Spleen (tissue), 11 donors: ENCODE data around the gene KIF26B. TPM values are rescaled to one million over a fixed set of nuclear protein-coding genes. Genes with fewer than 3 reads are reported as not detected.

Source experiments
- DNase-seq: peaks from one replicate; pipeline ENCODE4 v3.0.0-alpha.2; 2020
- H3K27ac ChIP-seq, 8 donors: fragments of 200-600 bp; sonication (generic) in 7 of 8; 1 replicate in 4 of 8; 2 replicates in 4 of 8; pipeline versions ENCODE4 v1.5.0 to v1.8.0; 2016 to 2021; ENCODE audit warnings: inconsistent platforms in 4 of 8, mild to moderate bottlenecking in 4 of 8, moderate library complexity in 1 of 8
- H3K27me3 ChIP-seq, 7 donors: fragments of 200-600 bp; sonication (generic) in 6 of 7; replicated peaks in 1 of 7; 1 replicate in 4 of 7; 2 replicates in 3 of 7; pipeline versions ENCODE4 v1.5.0 to v1.8.0; 2016 to 2021; ENCODE audit warnings: inconsistent platforms in 3 of 7, mild to moderate bottlenecking in 1 of 7
- H3K36me3 ChIP-seq, 6 donors: fragments of 200-600 bp; sonication (generic) in 5 of 6; 1 replicate in 4 of 6; 2 replicates in 2 of 6; pipeline versions ENCODE4 v1.5.0 to v1.8.0; 2016 to 2021; ENCODE audit warnings: inconsistent platforms in 2 of 6
- H3K4me1 ChIP-seq, 6 donors: fragments of 200-600 bp; sonication (generic) in 5 of 6; 1 replicate in 3 of 6; 2 replicates in 3 of 6; pipeline versions ENCODE4 v1.5.0 to v1.8.0; 2016 to 2021; ENCODE audit warnings: inconsistent platforms in 3 of 6
- H3K4me3 ChIP-seq, 8 donors: fragments of 200-600 bp; sonication (generic) in 7 of 8; 1 replicate in 4 of 8; 2 replicates in 4 of 8; pipeline versions ENCODE4 v1.5.0 to v1.8.0; 2016 to 2021; ENCODE audit warnings: inconsistent platforms in 4 of 8, mild to moderate bottlenecking in 4 of 8, moderate library complexity in 2 of 8
- H3K9me3 ChIP-seq, 8 donors: fragments of 200-600 bp; sonication (generic) in 7 of 8; 1 replicate in 4 of 8; 2 replicates in 4 of 8; pipeline versions ENCODE4 v1.5.0 to v1.8.0; 2016 to 2021; ENCODE audit warnings: inconsistent platforms in 4 of 8
- CTCF ChIP-seq, 11 experiments: fragments of 200-600 bp in 7 of 11; fragments of 450-650 bp in 4 of 11; sonication (generic) in 4 of 11; IDR thresholded peaks in 8 of 11; conservative IDR thresholded peaks in 3 of 11; 1 replicate in 7 of 11; 2 replicates in 4 of 11; pipeline versions ENCODE4 v1.4.0 to v1.8.0; 2016 to 2021; ENCODE audit warnings: antibody characterized with exemption in 11 of 11, inconsistent platforms in 4 of 11, mild to moderate bottlenecking in 1 of 11
- POLR2A ChIP-seq, 3 donors: fragments of 450-650 bp; IDR thresholded peaks; one replicate each; pipeline ENCODE4 v1.5.1; 2017; ENCODE audit warnings: antibody characterized with exemption in 3 of 3, mild to moderate bottlenecking in 1 of 3
- POLR2AphosphoS5 ChIP-seq, 3 donors: sonication (generic); formaldehyde crosslinking; IDR thresholded peaks; one replicate each; pipeline ENCODE4 v1.5.1; 2017; ENCODE audit warnings: antibody characterized with exemption in 3 of 3
- WGBS, 5 donors: extraction: QIAGEN DNeasy Blood & Tissue Kit in 3 of 5; methylation state at CpG; one replicate each; pipeline versions ENCODE4 v1.1.5 to v1.1.7; 2013 to 2018; 5-methylcytosine and 5-hydroxymethylcytosine counted together
- intact Hi-C: fragments of 100-400 bp; cut with DNase I; formaldehyde crosslinking; loops from one replicate; pipeline ENCODE4 v1.15.0; 2023; ENCODE audit warnings: low total_unique reads
- polyA plus RNA-seq, 3 donors: library from polyadenylated mRNA; stranded (reverse); fragments of 200-250 nt; gene quantifications; one replicate each; pipeline ENCODE4 v1.2.1, GENCODE V29; 2013
- total RNA-seq, 7 donors: library from RNA; depleted of rRNA in 3 of 7; stranded (reverse); fragments of >200 nt in 3 of 7; fragmentation: NEBNext Ultra II Directional in 4 of 7; extraction: Animal tissue kit (Norgen Biotek cat#: 25700) in 4 of 7; gene quantifications; one replicate each; pipeline versions ENCODE4 v1.1.0 to v1.2.1, GENCODE V29; 2016 to 2021
- donor health status: healthy with polysubstance abuse.
- donor health status: DM: no; HTN: no; CAD: no; lungs with moderate emphysema.
- donor health status: DM: no; HTN: no; CAD: no.
- donor health status: Bipolar disorder and iron deficiency.
- donor health status: healthy.
- donor health status: DM: no; HTN: no; CAD: no.
- donor health status: DM: yes; HTN: yes; CAD: no.

KIF26B gene
- total and polyA plus RNA-seq, 10 donors = 0.07 to 4.5 (median 0.60) TPM; not detected in 1

DNA sequence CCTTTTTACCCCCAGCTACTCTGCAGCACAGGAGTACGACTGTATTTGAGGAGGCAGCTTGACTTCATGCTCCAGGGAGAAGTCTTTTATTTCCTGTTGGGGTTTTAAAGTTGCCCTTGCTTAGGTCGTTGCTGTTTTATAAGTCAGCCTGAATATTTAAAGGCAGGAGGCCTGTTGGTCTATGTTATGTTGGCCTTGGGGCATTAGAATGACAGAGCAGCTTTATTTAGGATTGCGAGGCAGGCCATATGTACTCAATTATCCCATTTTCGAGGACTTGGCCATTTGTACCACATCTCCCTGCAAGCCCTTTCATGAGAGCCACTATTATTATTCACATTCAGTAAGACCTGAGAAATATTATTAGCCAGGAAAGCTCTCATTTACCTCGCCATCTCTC, 47.0 kb downstream of the KIF26B start:
- Histone ChIP-seq H3K4me1 (no peaks in the 10 kb centered on the region), H3K27ac (no peak overlapping the region), H3K27me3 (peaks cover 0 to 17% (median 0%) of the 10 kb centered on the region in 7 donors), H3K36me3 (no peaks in the 10 kb centered on the region), H3K9me3 (peaks cover 3 to 13% (median 10%) of the 10 kb centered on the region in 8 donors), H3K4me3 (no peak overlapping the region)
- TF ChIP-seq POLR2AphosphoS5 (IDR thresholded peaks at IDR 0.05) (no peak), POLR2A (IDR thresholded peaks at IDR 0.05) (no peak), CTCF (IDR thresholded peaks at IDR 0.05 in 8 of 11, conservative IDR thresholded peaks at IDR 0.05 in 3 of 11) (no peak)
- intact Hi-C loops = no loop called here
- DNase-seq = no peak
- 50 to 59% (median 59%) methylated on average over 5 of the region's 5 CpGs for WGBS, 5 donors

DNA sequence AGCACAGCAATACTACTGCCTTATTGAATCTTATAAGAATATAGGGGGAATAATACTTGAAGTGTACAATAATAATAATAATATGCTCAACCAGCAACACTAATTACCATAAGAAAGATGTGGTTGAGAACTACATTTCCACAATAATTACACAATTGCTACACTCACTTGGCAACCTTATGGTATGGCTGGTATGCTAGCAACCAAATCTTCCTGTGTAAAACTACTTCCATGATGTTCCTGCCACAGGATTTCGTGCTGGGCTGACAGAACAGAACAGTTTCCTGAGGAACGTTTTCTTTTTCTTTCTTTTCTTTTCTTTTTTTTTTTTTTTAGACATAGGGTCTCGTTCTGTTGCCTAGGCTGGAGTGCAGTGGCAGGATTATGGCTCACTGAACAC, 50.6 kb downstream of the KIF26B start:
- intact Hi-C loops = no loop called here
- Histone ChIP-seq H3K27me3 (peaks cover 0 to 4% (median 0%) of the 10 kb centered on the region in 7 donors), H3K27ac (no peak overlapping the region), H3K36me3 (no peaks in the 10 kb centered on the region), H3K4me1 (no peaks in the 10 kb centered on the region), H3K9me3 (peaks cover 3 to 33% (median 29%) of the 10 kb centered on the region in 8 donors), H3K4me3 (no peak overlapping the region)
- TF ChIP-seq CTCF (IDR thresholded peaks at IDR 0.05 in 8 of 11, conservative IDR thresholded peaks at IDR 0.05 in 3 of 11) = no peak
- TF ChIP-seq POLR2A (IDR thresholded peaks at IDR 0.05) = no peak
- no peak for TF ChIP-seq POLR2AphosphoS5 (IDR thresholded peaks at IDR 0.05)
- WGBS, 5 donors = 65 to 82% (median 67%) methylated on average over 3 of the region's 3 CpGs
- DNase-seq = no peak

DNA sequence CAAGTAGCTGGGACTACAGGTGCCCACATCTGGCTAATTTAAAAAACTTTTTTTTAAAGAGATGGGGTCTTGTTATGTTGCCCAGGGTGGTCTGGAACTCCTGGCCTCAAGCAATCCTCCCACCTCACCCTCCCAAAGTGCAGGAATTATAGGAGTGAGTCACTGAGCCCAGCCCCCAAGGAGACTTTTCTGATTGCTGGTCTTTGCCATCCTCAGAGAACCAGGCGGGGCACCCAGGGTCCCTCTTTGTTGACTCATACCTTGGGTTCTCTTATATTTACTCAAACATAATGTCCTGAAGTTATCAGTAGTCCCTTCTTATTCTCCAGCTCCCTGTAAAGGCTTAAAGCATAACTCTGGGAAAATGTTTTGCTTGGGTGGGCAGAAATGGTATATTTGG, 51.1 kb downstream of the KIF26B start:
- 69 to 95% (median 84%) methylated on average over 1 of the region's 1 CpG for WGBS, 5 donors
- no peak for DNase-seq
- intact Hi-C loops = no loop called here

More for the DNA sequence above, 51.1 kb downstream of the KIF26B start:
- Histone ChIP-seq H3K4me1 (no peaks in the 10 kb centered on the region), H3K27me3 (no peaks in the 10 kb centered on the region), H3K4me3 (no peak overlapping the region), H3K27ac (no peak overlapping the region), H3K36me3 (no peaks in the 10 kb centered on the region), H3K9me3 (peaks cover 3 to 33% (median 29%) of the 10 kb centered on the region in 8 donors)
- TF ChIP-seq POLR2AphosphoS5 (IDR thresholded peaks at IDR 0.05) (no peak), CTCF (IDR thresholded peaks at IDR 0.05 in 8 of 11, conservative IDR thresholded peaks at IDR 0.05 in 3 of 11) (no peak), POLR2A (IDR thresholded peaks at IDR 0.05) (no peak)
